WTC11 (cell line): Measurements from ENCODE around the gene IBA57. TPM values are rescaled to one million over a fixed set of nuclear protein-coding genes. Genes with fewer than 3 reads are reported as not detected.

ENCODE experiments used
- ATAC-seq: fragments of 200-7000 bp; cut with Tn5 transposase; 2 replicates; pipeline ENCODE4 v1.10.0; 2021; ENCODE audit warnings: mild to moderate bottlenecking, moderate library complexity
- CTCF ChIA-PET: fragments of 300-600 bp; sonication (Branson Sonifier 250); formaldehyde crosslinking; loops from one replicate; lab custom pipeline; 2021; ENCODE audit warnings: antibody characterized with exemption; lab: Charles Lee
- POLR2A ChIA-PET: fragments of 350-600 bp; sonication (Branson Sonifier 250); formaldehyde crosslinking; loops from one replicate; lab custom pipeline; 2021; ENCODE audit warnings: antibody characterized with exemption; lab: Charles Lee
- DNase-seq: peaks from one replicate; pipeline ENCODE4 v3.0.0; 2021; ENCODE audit warnings: low spot score
- H3K27ac Mint-ChIP-seq: 2 replicates; pipeline ENCODE4 v1.8.0; 2021; ENCODE audit warnings: mixed read lengths
- H3K27me3 Mint-ChIP-seq: 2 replicates; pipeline ENCODE4 v1.8.0; 2021; ENCODE audit warnings: low read depth, mild to moderate bottlenecking, moderate library complexity, mixed read lengths
- H3K36me3 Mint-ChIP-seq: 2 replicates; pipeline ENCODE4 v1.8.0; 2021; ENCODE audit warnings: mixed read lengths
- H3K4me1 Mint-ChIP-seq: 2 replicates; pipeline ENCODE4 v1.8.0; 2022; ENCODE audit warnings: mixed read lengths
- H3K4me3 Mint-ChIP-seq: 2 replicates; pipeline ENCODE4 v1.8.0; 2021; ENCODE audit warnings: mild to moderate bottlenecking, moderate library complexity, mixed read lengths
- H3K9me3 Mint-ChIP-seq: 2 replicates; pipeline ENCODE4 v1.8.0; 2021; ENCODE audit warnings: mixed read lengths
- ARID4B ChIP-seq: sonication (generic); formaldehyde crosslinking; IDR thresholded peaks from 2 replicates; pipeline ENCODE4 v1.8.0; 2023; ENCODE audit warnings: missing genetic modification reagents, mild to moderate bottlenecking, borderline replicate concordance
- CREB1 ChIP-seq: sonication (generic); formaldehyde crosslinking; IDR thresholded peaks from 2 replicates; pipeline ENCODE4 v1.8.0; 2023; ENCODE audit warnings: mild to moderate bottlenecking, missing genetic modification reagents
- CTCF ChIP-seq: fragments of 200-600 bp; IDR thresholded peaks from 2 replicates; pipeline ENCODE4 v1.8.0; 2022; ENCODE audit warnings: antibody characterized with exemption
- HMGA2 ChIP-seq: fragments of 250-450 bp; sonication (Bioruptor Pico); IDR thresholded peaks from 2 replicates; pipeline ENCODE4 v1.4.0; 2021; ENCODE audit warnings: mild to moderate bottlenecking, moderate library complexity
- HMGXB4 ChIP-seq: sonication (generic); formaldehyde crosslinking; IDR thresholded peaks from 2 replicates; pipeline ENCODE4 v1.8.1; 2023; ENCODE audit warnings: mild to moderate bottlenecking, moderate library complexity, missing genetic modification reagents
- KAT7 ChIP-seq: sonication (generic); formaldehyde crosslinking; IDR thresholded peaks from 2 replicates; pipeline ENCODE4 v1.8.1; 2023; ENCODE audit warnings: missing genetic modification reagents, mild to moderate bottlenecking, borderline replicate concordance
- MAX ChIP-seq: sonication (generic); formaldehyde crosslinking; IDR thresholded peaks from 2 replicates; pipeline ENCODE4 v1.8.0; 2022; ENCODE audit warnings: mild to moderate bottlenecking, missing genetic modification reagents
- MLX ChIP-seq: sonication (generic); formaldehyde crosslinking; IDR thresholded peaks from 2 replicates; pipeline ENCODE4 v1.8.1; 2023; ENCODE audit warnings: mild to moderate bottlenecking, missing genetic modification reagents, moderate library complexity
- NFATC4 ChIP-seq: fragments of 250-450 bp; sonication (Bioruptor Pico); IDR thresholded peaks from 2 replicates; pipeline ENCODE4 v1.9.0; 2021; ENCODE audit warnings: mild to moderate bottlenecking
- SOX15 ChIP-seq: fragments of 250-450 bp; sonication (Bioruptor Pico); IDR thresholded peaks from 2 replicates; pipeline ENCODE4 v1.9.0; 2021; ENCODE audit warnings: mild to moderate bottlenecking
- TEAD4 ChIP-seq: sonication (generic); formaldehyde crosslinking; IDR thresholded peaks from 2 replicates; pipeline ENCODE4 v1.8.0; 2022; ENCODE audit warnings: mild to moderate bottlenecking, missing genetic modification reagents
- ZBTB43 ChIP-seq: sonication (generic); formaldehyde crosslinking; IDR thresholded peaks from 2 replicates; pipeline ENCODE4 v1.8.1; 2023; ENCODE audit warnings: mild to moderate bottlenecking, missing genetic modification reagents
- ZNF121 ChIP-seq: sonication (generic); formaldehyde crosslinking; IDR thresholded peaks from 2 replicates; pipeline ENCODE4 v1.8.0; 2023; ENCODE audit warnings: missing genetic modification reagents
- ZNF317 ChIP-seq: sonication (generic); formaldehyde crosslinking; IDR thresholded peaks from 2 replicates; pipeline ENCODE4 v1.8.1; 2023; ENCODE audit warnings: low read depth, mild to moderate bottlenecking, moderate library complexity, missing genetic modification reagents, borderline replicate concordance
- ZNF396 ChIP-seq: fragments of 250-450 bp; sonication (Bioruptor Pico); IDR thresholded peaks from 2 replicates; pipeline ENCODE4 v1.8.0; 2021; ENCODE audit warnings: mild to moderate bottlenecking, moderate library complexity, borderline replicate concordance
- ZNF425 ChIP-seq: fragments of 250-450 bp; sonication (Bioruptor Pico); conservative IDR thresholded peaks from 2 replicates; pipeline ENCODE4 v1.9.0; 2021; ENCODE audit warnings: mild to moderate bottlenecking
- total RNA-seq: library from RNA; stranded (reverse); gene quantifications from 3 replicates; pipeline ENCODE4 v1.2.3, GENCODE V29; 2021

Gene IBA57
- total RNA-seq, 1 experiment from 2014 or later = 11.4 TPM

GRCh38 chr1:228190778-228191177, 25.2 kb downstream of the IBA57 start (continued):
- TF ChIP-seq HMGXB4 (CRISPR knock-in tag) (no peak), HMGA2 (CRISPR knock-in tag) (no peak)

GRCh38 chr1:228194436-228194835, 28.8 kb downstream of the IBA57 start:
- Mint-ChIP-seq H3K27ac (no peak overlapping the region), H3K4me3 (no peak overlapping the region), H3K27me3 (peaks cover 28% of the 10 kb centered on the region), H3K4me1 (no peaks in the 10 kb centered on the region), H3K9me3 (peaks cover 40% of the 10 kb centered on the region), H3K36me3 (peaks cover 16% of the 10 kb centered on the region)
- ATAC-seq (no peak), DNase-seq (no peak)
- TF ChIP-seq CTCF (no peak), NFATC4 (CRISPR knock-in tag) (no peak), ZBTB43 (no peak), SOX15 (CRISPR knock-in tag) (no peak), MLX (CRISPR knock-in tag) (no peak), CREB1 (CRISPR knock-in tag) (no peak), TEAD4 (no peak), ZNF425 (CRISPR knock-in tag) (no peak), MAX (CRISPR knock-in tag) (no peak), ZNF396 (CRISPR knock-in tag) (no peak), ZNF317 (CRISPR knock-in tag) (no peak), ARID4B (CRISPR knock-in tag) (no peak), ZNF121 (CRISPR knock-in tag) (no peak), KAT7 (CRISPR knock-in tag) (no peak)
- ChIA-PET POLR2A (no interaction called here), CTCF (no interaction called here)
